GM12878 (cell line): ENCODE results near the gene CYP24A1. TPM values are rescaled to one million over a fixed set of nuclear protein-coding genes. Genes with fewer than 3 reads are reported as not detected.

Experiments used
- ATAC-seq: fragments of 200-7000 bp; cut with Tn5 transposase; 3 replicates; pipeline ENCODE4 v1.9.1; 2020; ENCODE audit warnings: mild to moderate bottlenecking, moderate library complexity
- BruUV-seq: library from RNA; stranded (reverse); fragments of 400-500 nt; replicated peaks from 2 replicates; lab custom pipeline; 2021; lab: Mats Ljungman, UMichigan
- CTCF ChIA-PET: fragments of 300-600 bp; sonication (Branson Sonifier 250); formaldehyde crosslinking; extraction: SDS; loops from one replicate; lab custom pipeline; 2021; ENCODE audit warnings: inconsistent platforms; lab: Yijun Ruan, JAX
- POLR2A ChIA-PET: fragments of 350-600 bp; formaldehyde crosslinking; extraction: SDS; loops from one replicate; lab custom pipeline; 2021; ENCODE audit warnings: inconsistent platforms; lab: Charles Lee
- RAD21 ChIA-PET: fragments of 300-600 bp; sonication (Branson Sonifier 250); formaldehyde crosslinking; loops from one replicate; lab custom pipeline; 2023; ENCODE audit warnings: antibody characterized with exemption; ENCODE audit not compliant: unreplicated experiment; lab: Charles Lee
- SMC1A ChIA-PET: fragments of 300-600 bp; sonication (Branson Sonifier 250); formaldehyde crosslinking; loops from one replicate; lab custom pipeline; 2023; ENCODE audit not compliant: unreplicated experiment, uncharacterized antibody; lab: Charles Lee
- DNase-seq: peaks from one replicate; pipeline ENCODE4 v3.0.0-alpha.2; 2011; ENCODE audit warnings: low read depth, low spot score
- FAIRE-seq: peaks from 3 replicates; lab custom pipeline; 2011; peaks lifted over from hg19 to GRCh38; lab: Jason Lieb, UNC
- H2AFZ ChIP-seq: 2 replicates; pipeline ENCODE4 v1.6.0; 2011; ENCODE audit warnings: low read depth, low read length, control low read depth; ENCODE audit not compliant: control insufficient read depth
- H3K27ac ChIP-seq: 2 replicates; pipeline ENCODE4 v1.5.1; 2011; ENCODE audit warnings: control low read depth; ENCODE audit not compliant: control insufficient read depth, insufficient read depth
- H3K27me3 ChIP-seq, 2 experiments: replicated peaks in 1 of 2; 2 replicates each; pipeline versions ENCODE4 v1.6.0 to v1.6.1; 2011; ENCODE audit warnings: low read length in 1 of 2; ENCODE audit not compliant: control insufficient read depth in 2 of 2, insufficient read depth in 2 of 2
- H3K36me3 ChIP-seq, 2 experiments: 2 replicates each; pipeline ENCODE4 v1.5.1; 2011; ENCODE audit warnings: low read length in 1 of 2; ENCODE audit not compliant: control insufficient read depth in 2 of 2, insufficient read depth in 2 of 2
- H3K4me1 ChIP-seq: 2 replicates; pipeline ENCODE4 v1.6.1; 2011; ENCODE audit warnings: mild to moderate bottlenecking, low read length, moderate library complexity, mixed read lengths; ENCODE audit not compliant: control insufficient read depth, insufficient read depth
- H3K4me2 ChIP-seq: 2 replicates; pipeline ENCODE4 v1.6.0; 2011; ENCODE audit warnings: control low read depth; ENCODE audit not compliant: control insufficient read depth, insufficient read depth
- H3K4me3 ChIP-seq: fragments of 200-600 bp; sonication (generic); 2 replicates; pipeline ENCODE4 v1.5.1; 2016
- H3K79me2 ChIP-seq: 2 replicates; pipeline ENCODE4 v1.6.0; 2011; ENCODE audit warnings: low read length; ENCODE audit not compliant: control insufficient read depth, insufficient read depth
- H3K9ac ChIP-seq: 2 replicates; pipeline ENCODE4 v1.8.0; 2011; ENCODE audit warnings: low read length, control low read depth, mixed read lengths; ENCODE audit not compliant: control insufficient read depth, insufficient read depth
- H3K9me3 ChIP-seq: replicated peaks from 3 replicates; pipeline ENCODE4 v1.5.1; 2011; ENCODE audit warnings: mild to moderate bottlenecking, low read length; ENCODE audit not compliant: control insufficient read depth, insufficient read depth
- H4K20me1 ChIP-seq: 2 replicates; pipeline ENCODE4 v1.6.0; 2011; ENCODE audit not compliant: control insufficient read depth, insufficient read depth
- CBX3 ChIP-seq: fragments of 200-600 bp; sonication (generic); IDR thresholded peaks from 2 replicates; pipeline ENCODE4 v1.6.1; 2016; ENCODE audit warnings: low read depth, borderline replicate concordance
- FOS ChIP-seq: IDR thresholded peaks from 3 replicates; pipeline ENCODE4 v1.6.1; 2011; ENCODE audit warnings: borderline replicate concordance; ENCODE audit not compliant: insufficient read length; ENCODE audit errors: extremely low read depth
- FOXK2 ChIP-seq: fragments of 450-650 bp; IDR thresholded peaks from 2 replicates; pipeline ENCODE4 v1.6.1; 2017; ENCODE audit warnings: mild to moderate bottlenecking, moderate library complexity
- IKZF1 ChIP-seq: fragments of 450-650 bp; conservative IDR thresholded peaks from 2 replicates; pipeline ENCODE4 v1.6.1; 2017; ENCODE audit warnings: antibody characterized with exemption, mild to moderate bottlenecking
- IRF4 ChIP-seq: IDR thresholded peaks from 2 replicates; pipeline ENCODE4 v1.6.1; 2011; ENCODE audit warnings: low read depth, low read length
- MAX ChIP-seq: IDR thresholded peaks from 2 replicates; pipeline ENCODE4 v1.6.1; 2012; ENCODE audit warnings: low read depth, low read length, improper control_type of control experiment
- MTA2 ChIP-seq: fragments of 450-650 bp; IDR thresholded peaks from 2 replicates; pipeline ENCODE4 v1.6.1; 2016; ENCODE audit warnings: low read depth, mild to moderate bottlenecking, moderate library complexity
- MTA3 ChIP-seq: IDR thresholded peaks from 2 replicates; pipeline ENCODE4 v1.6.1; 2012; ENCODE audit warnings: low read length, inconsistent platforms, borderline replicate concordance
- NR2C2 ChIP-seq: IDR thresholded peaks from 2 replicates; pipeline ENCODE4 v1.6.1; 2011; ENCODE audit warnings: borderline replicate concordance, low read depth; ENCODE audit not compliant: control insufficient read depth, insufficient read length
- POLR2A ChIP-seq: IDR thresholded peaks from 2 replicates; pipeline ENCODE4 v1.6.1; 2011; ENCODE audit warnings: low read depth, mild to moderate bottlenecking, low read length
- RAD21 ChIP-seq: IDR thresholded peaks from 2 replicates; pipeline ENCODE4 v1.6.1; 2011; ENCODE audit warnings: mild to moderate bottlenecking, low read depth, low read length, moderate library complexity; ENCODE audit not compliant: insufficient read depth
- SIN3A ChIP-seq: IDR thresholded peaks from 2 replicates; pipeline ENCODE4 v1.6.1; 2012; ENCODE audit warnings: low read depth, low read length, improper control_type of control experiment
- SIX5 ChIP-seq: IDR thresholded peaks from 2 replicates; pipeline ENCODE4 v1.6.1; 2011; ENCODE audit warnings: mild to moderate bottlenecking, low read depth, low read length, moderate library complexity; ENCODE audit not compliant: severe bottlenecking
- SP1 ChIP-seq: IDR thresholded peaks from one replicate; pipeline ENCODE4 v1.6.1; 2011; ENCODE audit warnings: low read depth, low read length
- SUZ12 ChIP-seq: fragments of 200-600 bp; sonication (generic); IDR thresholded peaks from one replicate; pipeline ENCODE4 v1.6.1; 2018; ENCODE audit warnings: antibody characterized with exemption, mild to moderate bottlenecking; ENCODE audit not compliant: unreplicated experiment
- TAF1 ChIP-seq: IDR thresholded peaks from 2 replicates; pipeline ENCODE4 v1.6.1; 2011; ENCODE audit warnings: mild to moderate bottlenecking, low read depth, low read length, borderline replicate concordance
- TCF12 ChIP-seq: IDR thresholded peaks from 2 replicates; pipeline ENCODE4 v1.6.1; 2011; ENCODE audit warnings: low read depth, mild to moderate bottlenecking, low read length
- WGBS: methylation state at CpG from one replicate; pipeline ENCODE4 v1.1.6; 2016; ENCODE audit warnings: low lambda C conversion rate; ENCODE audit not compliant: insufficient replicate concordance, insufficient coverage; ENCODE audit errors: missing lambda C conversion rate; 5-methylcytosine and 5-hydroxymethylcytosine counted together
- in situ Hi-C: fragments of 300-500 bp; cut with MboI; formaldehyde crosslinking; loops from 9 replicates; pipeline ENCODE4 v1.14.3; 2018; ENCODE audit warnings: mixed read lengths
- intact Hi-C: fragments of 100-400 bp; cut with micrococcal nuclease; formaldehyde crosslinking; loops from one replicate; pipeline ENCODE4 v1.14.2; 2022; ENCODE audit not compliant: unreplicated experiment
- polyA plus RNA-seq, 11 experiments: library from polyadenylated mRNA; depleted of rRNA in 4 of 11; unstranded in 6 of 11; stranded (reverse) in 5 of 11; fragments of >200 nt; fragmentation: Nextera tagmentation in 4 of 11; fragmentation: Illumina TruSeq in 1 of 11; extraction: Ambion mirVana in 4 of 11; extraction: Trizol in 1 of 11; gene quantifications; 1 replicate in 1 of 11; 2 replicates in 10 of 11; pipeline versions ENCODE4 v1.2.1 to v1.2.3, GENCODE V29; 2011 to 2016; ENCODE audit warnings: inconsistent platforms in 2 of 11, missing spikeins in 2 of 11, low read depth in 1 of 11
- total RNA-seq, 4 experiments: library from RNA; depleted of rRNA in 3 of 4; stranded (reverse); fragments of >200 nt in 3 of 4; fragmentation: Illumina TruSeq in 1 of 4; extraction: Trizol in 1 of 4; gene quantifications; 2 replicates each; pipeline versions ENCODE4 v1.2.1 to v1.2.3, GENCODE V29; 2013 to 2021
- TF ChIP-seq, protein P1 (sequence below): fragments of 450-650 bp; IDR thresholded peaks from 2 replicates; pipeline ENCODE4 v1.6.1; 2017; ENCODE audit warnings: mild to moderate bottlenecking, moderate library complexity

CYP24A1 gene
- total and polyA plus RNA-seq, 10 of the 15 experiments (the other 5 are each of a cell fraction or from before 2014, with no cell fraction given): 0.69 TPM; not detected in 9

- no peak overlapping the region for H2AFZ ChIP-seq
- H3K9me3 ChIP-seq: no peaks in the 10 kb centered on the region
- in situ Hi-C loops (loop anchor here (10.0 kb wide), 1 partner anchor 629 kb away; no protein-coding TSS in a partner anchor), intact Hi-C loops (no loop called here)
- H3K9ac ChIP-seq: no peak overlapping the region
- ATAC-seq: no peak
- H3K4me2 ChIP-seq: no peak overlapping the region
- no peaks in the 10 kb centered on the region for H3K36me3 ChIP-seq
- FAIRE-seq: no peak
- 64% methylated on average over 6 of the region's 6 CpGs for WGBS
- RAD21 ChIA-PET: no interaction called here
- H3K27me3 ChIP-seq: no peaks in the 10 kb centered on the region
- DNase-seq: no peak
- H4K20me1 ChIP-seq: no peaks in the 10 kb centered on the region
- POLR2A ChIA-PET: no interaction called here
- no peak overlapping the region for H3K4me3 ChIP-seq
- TF ChIP-seq SP1 (no peak), FOS (no peak), IKZF1 (no peak), MTA2 (no peak), RAD21 (no peak), SIN3A (no peak), SIX5 (no peak), MTA3 (no peak), NR2C2 (no peak), CBX3 (no peak), TCF12 (no peak), FOXK2 (no peak), TAF1 (no peak), POLR2A (no peak), SUZ12 (no peak), MAX (no peak), IRF4 (no peak)
- TF ChIP-seq, protein P1, sequence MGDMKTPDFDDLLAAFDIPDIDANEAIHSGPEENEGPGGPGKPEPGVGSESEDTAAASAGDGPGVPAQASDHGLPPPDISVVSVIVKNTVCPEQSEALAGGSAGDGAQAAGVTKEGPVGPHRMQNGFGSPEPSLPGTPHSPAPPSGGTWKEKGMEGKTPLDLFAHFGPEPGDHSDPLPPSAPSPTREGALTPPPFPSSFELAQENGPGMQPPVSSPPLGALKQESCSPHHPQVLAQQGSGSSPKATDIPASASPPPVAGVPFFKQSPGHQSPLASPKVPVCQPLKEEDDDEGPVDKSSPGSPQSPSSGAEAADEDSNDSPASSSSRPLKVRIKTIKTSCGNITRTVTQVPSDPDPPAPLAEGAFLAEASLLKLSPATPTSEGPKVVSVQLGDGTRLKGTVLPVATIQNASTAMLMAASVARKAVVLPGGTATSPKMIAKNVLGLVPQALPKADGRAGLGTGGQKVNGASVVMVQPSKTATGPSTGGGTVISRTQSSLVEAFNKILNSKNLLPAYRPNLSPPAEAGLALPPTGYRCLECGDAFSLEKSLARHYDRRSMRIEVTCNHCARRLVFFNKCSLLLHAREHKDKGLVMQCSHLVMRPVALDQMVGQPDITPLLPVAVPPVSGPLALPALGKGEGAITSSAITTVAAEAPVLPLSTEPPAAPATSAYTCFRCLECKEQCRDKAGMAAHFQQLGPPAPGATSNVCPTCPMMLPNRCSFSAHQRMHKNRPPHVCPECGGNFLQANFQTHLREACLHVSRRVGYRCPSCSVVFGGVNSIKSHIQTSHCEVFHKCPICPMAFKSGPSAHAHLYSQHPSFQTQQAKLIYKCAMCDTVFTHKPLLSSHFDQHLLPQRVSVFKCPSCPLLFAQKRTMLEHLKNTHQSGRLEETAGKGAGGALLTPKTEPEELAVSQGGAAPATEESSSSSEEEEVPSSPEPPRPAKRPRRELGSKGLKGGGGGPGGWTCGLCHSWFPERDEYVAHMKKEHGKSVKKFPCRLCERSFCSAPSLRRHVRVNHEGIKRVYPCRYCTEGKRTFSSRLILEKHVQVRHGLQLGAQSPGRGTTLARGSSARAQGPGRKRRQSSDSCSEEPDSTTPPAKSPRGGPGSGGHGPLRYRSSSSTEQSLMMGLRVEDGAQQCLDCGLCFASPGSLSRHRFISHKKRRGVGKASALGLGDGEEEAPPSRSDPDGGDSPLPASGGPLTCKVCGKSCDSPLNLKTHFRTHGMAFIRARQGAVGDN: no peak
- TF ChIP-seq, all 136 proteins: peak for 0
- Histone ChIP-seq H3K4me1 (peaks cover 10% of the 10 kb centered on the region), H3K27ac (no peak overlapping the region), H3K79me2 (peaks cover 12% of the 10 kb centered on the region)
- no TSS peak for BruUV-seq
- CTCF ChIA-PET: interaction anchor here (2.4 to 7.5 kb wide), 3 partner anchors 9 to 110 kb away, joined by 12 to 153 read pairs (median 12); no protein-coding TSS in a partner anchor
- SMC1A ChIA-PET: interaction anchor here (1.1 to 1.4 kb wide), 2 partner anchors 106 to 905 kb away, joined by 3 read pairs; no protein-coding TSS in a partner anchor
These were observed 30.3 kb upstream of the CYP24A1 start for GRCh38 chr20:54204063-54204462.
